Hippocampal formation (tissue), 2 donors: ENCODE results near the gene RECQL.
"Not testable (repeated sequence)": the region's sequence is repeated elsewhere in the genome, so short reads cannot be mapped to it uniquely, and the experiment has no call there.

Experiments used
- DNase-seq, 2 donors: peaks; one replicate each; lab custom pipeline; 2025; lab: John Stamatoyannopoulos, UW

The RECQL gene

DNA sequence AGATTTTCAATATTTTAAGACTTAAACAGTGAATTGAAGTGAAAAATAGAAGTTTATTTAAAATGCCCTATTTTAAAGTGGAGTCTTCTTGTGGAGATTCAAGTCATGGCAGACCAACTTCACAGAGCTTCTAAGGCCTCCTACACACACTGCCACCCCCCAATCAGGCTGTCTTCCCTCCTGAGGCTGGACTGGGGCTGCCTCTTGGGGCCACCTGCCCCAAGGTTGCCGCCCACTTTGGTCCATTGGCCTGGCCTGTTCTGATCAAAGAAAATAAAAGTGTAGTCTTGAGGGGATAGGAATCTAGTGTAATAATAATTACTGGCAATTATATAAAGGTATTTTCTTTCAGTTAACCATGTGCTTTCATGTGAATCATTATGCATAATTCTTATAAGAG is 1.4 kb upstream of the RECQL start:
- no peak for DNase-seq

DNA sequence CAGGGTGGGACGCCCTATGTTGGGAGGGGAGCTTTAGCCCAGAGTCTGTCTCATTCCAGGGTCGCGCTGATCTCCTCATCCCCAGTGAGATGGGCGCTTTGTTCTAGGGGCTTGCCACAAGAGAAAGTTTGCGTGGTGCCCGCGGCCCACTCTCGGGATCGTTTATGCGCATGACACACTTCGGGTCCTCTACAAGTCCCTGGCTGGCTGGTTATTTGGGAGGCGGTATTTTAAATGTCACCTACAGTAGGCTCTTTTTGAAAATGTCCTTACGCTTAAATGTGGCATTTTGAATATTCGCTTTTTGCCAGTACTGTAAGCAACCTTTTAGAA is 695 bp upstream of the RECQL start:
- DNase-seq, result no peak

DNA sequence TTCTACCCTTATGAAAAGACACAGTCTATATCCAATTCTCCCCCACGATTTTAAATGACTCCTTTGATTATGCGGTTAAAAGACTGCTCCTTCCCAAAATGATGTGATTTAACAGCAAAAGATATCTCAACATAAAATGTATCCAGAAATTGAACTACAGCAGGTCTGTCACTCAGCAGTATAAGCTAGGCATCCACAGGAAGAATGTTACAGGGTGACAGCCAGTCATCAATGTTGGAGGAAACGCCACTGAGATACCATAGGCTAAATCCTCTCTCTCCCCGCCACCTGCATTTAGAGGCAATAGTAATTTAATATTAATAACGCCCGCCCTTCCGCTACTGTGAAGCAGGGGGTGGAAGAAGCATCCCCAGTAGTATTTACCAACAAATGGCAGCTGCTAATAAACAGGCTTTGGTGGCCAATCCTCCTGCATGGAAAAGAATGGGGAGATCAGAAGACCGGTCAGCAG is 613 bp downstream of the RECQL start:
- DNase-seq, result no peak

GRCh38 chr12:21499765-21500164 is 1.7 kb downstream of the RECQL start:
- DNase-seq, result no peak

DNA sequence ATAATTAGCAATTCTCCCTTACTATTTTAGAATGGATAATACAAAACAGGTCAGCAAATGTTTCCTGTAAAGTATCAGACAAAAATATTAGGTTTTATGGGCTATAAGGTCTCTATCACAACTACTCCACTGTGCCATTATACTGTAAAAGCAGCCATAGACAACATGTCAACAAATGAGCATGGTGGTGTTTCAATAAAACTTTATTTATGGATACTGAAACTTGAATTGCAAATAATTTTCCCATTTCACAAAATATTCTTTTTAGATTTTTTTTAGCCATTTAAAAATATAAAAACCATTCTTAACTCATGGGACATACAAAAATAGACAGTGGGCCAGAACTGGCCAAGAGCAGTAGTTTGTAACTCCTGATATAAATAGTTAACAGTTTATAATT is 15.4 kb downstream of the RECQL start:
- DNase-seq, result no peak

DNA sequence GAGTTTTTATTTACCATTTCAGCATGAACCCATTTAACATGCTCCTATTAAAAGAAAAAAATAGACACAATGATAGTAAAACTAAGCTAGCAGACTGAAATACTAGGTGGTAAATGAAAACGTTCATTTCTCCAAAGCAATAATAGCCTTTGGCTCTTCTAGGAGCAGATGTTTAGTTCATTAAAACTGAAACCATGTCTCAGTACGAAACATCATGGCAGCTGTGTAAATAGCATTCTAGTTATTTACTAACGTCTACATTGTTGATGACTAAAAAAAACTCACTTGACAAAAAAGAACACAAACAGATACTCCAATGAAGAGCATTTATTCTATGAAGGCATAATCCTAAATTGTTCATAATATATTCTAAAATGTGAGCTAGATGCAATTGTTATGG is 17.9 kb downstream of the RECQL start:
- DNase-seq, result no peak

DNA sequence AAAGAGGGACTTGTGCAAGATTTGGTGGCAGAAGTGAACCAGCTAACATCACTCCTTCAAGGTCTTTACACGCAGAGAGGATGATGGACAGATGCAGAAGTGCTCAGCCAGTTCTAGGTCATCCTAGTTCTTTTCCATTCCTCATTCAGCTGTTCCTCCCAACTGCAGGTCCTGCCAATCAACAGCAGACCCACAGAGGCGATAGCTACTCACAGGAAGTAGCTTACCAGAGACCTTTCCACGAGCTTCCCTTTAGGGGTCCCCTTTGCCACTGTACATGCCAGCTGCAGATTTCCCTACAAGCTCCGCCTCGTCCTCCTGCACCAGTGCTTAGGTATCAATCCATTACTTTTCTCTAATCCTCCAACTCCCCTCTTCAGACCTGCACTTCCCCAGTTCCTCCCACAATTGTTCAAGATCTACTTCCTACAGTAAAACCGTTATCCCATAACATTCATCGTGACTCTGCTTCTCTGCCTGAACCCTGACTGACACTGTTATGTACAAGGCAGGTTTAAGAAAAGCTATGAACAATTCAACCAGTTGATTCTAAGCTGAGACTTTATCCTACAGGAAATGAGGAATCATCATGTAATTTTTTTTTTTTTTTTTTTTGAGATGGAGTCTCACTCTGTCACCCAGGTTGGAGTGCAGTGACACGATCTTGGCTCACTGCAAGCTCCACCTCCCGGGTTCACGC is 22.5 kb downstream of the RECQL start:
- no peak for DNase-seq

GRCh38 chr12:21476949-21477348 is 24.5 kb downstream of the RECQL start:
- no peak for DNase-seq

GRCh38 chr12:21475552-21475951 is 25.9 kb downstream of the RECQL start:
- no peak for DNase-seq

DNA sequence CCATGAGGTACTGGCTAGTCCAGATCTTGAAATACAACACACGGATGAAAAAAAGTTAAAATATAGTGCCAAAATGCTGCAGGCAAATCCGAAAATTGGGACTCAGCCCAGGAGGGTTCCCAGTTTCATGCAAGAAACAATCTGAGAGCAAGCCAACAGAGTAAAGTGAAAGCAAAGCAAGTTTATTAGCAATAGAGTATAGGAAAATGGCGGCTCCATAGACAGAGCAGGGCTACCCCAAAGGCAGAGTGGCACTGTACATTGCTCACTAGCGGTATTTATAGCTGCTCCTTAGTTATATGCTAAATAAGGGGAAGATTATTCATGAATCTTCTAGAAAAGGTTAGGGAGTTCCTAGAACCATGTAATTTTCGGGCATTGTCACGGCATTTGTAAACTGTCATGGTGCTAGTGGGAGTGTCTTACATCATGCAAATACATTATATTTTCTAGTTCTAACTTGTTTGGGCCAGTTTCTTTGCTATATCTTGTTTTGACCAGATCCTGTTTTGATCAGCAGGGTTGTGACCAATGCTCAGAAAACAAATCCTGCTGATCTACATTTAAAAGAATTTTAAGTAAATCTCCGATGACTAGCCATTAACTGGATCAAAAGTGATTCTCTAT is 29.1 kb downstream of the RECQL start:
- no peak for DNase-seq

GRCh38 chr12:21471294-21471693 is 30.1 kb downstream of the RECQL start:
- DNase-seq, result no peak

DNA sequence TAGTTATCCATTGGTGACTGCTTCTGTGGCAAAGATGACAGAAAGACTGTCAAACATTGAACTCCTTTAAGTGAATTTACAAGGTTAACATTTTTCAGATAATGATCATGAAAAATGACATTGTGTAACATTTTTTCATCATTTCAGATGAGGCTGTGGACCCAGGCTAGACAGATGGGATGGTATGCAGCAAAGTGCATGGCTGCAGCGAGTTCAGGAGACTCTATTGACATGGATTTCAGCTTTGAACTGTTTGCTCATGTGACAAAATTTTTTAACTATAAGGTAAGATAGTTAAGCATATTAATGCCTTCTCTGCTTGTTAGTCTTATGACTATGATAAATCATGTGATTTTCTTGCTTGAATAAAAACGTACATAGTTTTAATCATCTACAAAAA is 34.1 kb downstream of the RECQL start:
- DNase-seq, result not testable (repeated sequence)

- DNase-seq, result no peak
These were observed 42.0 kb downstream of the RECQL start for GRCh38 chr12:21459474-21459873.

DNA sequence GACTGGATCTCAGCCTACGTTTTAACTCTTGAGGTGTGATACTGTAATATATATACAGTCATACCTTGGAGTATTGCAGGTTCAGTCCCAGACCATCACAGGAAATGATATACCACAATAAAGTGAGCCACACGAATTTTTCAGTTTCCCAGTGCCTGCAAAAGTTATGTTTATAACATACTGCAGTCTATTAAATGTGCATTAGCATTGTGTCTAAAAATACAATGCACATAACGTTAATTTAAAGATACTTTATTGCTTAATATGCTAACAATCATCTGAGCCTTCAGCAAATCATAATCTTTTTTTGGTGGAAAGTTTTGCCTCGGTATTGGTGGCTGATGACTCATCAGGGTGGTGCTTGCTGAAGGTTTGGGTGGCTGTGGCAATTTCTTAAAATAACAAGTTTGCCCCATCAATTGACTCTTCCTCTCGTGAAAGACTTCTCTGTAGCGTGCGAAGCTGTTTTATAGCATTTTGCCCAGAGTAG is 45.1 kb downstream of the RECQL start:
- DNase-seq, result no peak

DNA sequence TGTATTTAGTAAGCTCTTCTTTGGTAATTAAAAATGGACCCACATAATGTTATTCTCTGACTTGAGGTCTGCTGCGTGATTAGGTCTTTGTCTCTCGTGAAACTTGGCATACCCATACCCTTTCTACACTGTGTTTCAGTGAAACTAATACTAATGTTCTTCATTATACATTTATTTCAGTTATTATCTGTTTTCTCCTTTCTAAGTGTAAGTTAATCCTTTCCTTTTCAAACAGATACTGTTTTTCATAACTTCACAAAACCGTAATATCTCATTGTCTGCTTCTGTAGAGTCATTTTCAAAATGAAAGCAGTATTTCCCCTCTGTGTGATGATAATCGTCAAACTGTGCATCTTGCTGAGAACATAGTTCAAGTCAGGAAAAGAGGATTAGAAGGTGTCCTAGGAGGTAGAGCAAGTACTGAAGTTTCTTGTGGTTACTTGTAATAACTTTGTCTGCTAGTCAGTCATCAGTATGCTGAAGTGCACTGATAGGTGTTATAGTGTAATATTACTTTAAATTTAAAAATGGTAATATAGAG is 48.1 kb downstream of the RECQL start:
- no peak for DNase-seq

- no peak for DNase-seq
These were observed 49.9 kb downstream of the RECQL start for GRCh38 chr12:21451529-21451928.

DNA sequence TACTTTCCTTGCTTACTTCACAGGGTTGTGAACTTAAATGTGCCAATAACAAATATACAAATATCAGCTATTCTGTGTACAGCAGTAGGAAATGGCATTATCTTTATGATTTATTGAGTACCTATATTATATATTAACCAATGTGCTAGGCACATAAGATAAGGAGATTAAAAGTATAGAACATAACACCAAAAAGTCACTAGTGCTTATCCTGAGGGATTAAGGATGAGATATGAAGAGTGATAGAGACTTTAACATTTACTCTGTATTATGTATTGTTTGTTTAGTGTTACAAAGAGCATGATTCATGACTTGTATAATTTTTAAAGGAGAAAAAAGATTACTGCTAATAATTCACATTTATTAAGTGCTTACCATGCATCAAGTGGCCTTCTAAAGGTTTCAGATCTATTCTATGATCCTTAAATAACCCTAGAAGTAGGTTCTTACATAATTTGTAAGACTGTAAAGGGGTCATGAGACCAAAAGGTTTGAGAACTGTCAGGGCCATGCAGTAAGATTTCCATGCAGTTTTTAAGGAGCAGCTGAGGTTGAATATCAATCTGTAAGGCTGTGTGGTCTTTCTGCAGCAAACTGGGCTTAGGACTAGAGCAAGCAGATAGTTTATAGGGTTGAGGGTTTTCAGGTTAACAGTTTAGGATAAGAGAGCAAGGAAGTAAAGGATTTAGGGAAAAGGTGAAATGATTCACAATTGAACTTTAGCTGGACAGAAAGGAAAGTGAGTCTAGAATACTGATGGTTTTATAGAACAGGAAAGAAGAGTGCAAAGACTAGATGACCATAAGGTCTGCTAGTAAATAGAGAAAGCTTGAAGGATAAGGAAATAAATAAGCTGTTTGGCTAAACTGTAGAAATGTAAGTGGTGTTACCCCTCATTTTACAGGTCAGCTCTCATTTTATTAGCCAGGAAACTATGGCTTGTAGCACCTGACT is 57.0 kb downstream of the RECQL start:
- no peak for DNase-seq

DNA sequence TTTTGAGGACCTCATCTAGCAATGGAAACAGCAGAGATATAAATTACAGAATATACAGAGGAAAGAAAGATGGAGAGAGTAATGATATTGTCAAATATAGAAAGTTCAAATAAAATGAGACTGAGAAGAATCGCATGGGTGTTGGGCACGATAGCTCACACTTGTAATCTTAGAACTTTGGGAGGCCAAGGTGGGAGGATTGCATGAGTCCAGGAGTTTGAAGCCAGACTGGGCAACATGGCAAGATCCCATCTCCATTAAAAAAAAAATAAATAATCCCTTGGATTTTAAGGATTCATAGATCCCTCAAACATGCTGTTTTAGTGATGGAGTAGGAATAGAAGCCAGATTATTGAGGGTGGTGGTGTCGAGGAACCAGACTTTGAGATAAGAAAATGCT is 62.1 kb downstream of the RECQL start:
- no peak for DNase-seq

DNA sequence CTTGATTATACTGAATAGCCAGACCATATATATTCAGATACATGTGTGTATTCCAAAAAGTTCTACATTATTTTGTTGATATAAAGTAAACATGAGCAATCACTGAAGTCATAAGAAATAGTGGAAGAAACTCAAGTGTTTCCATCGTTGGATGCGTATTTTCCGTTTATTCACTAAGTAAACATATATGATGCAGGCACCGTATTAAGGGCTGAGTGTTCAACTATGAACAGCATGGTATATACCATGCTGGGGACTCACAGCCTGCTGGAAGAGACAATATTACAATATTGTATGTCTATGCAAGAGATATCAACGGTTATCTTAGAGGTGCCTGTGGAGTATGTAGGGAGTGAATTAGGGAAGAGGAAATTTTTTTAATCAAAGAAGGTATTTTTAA is 62.8 kb downstream of the RECQL start:
- no peak for DNase-seq

GRCh38 chr12:21434699-21435098 is 66.7 kb downstream of the RECQL start:
- DNase-seq, result no peak

- DNase-seq, result no peak
These were observed 67.9 kb downstream of the RECQL start for GRCh38 chr12:21433525-21433924.

- DNase-seq, result no peak
These were observed 71.4 kb downstream of the RECQL start for GRCh38 chr12:21429994-21430393.
